Cardiac muscle cell (in vitro differentiated cells and primary cell): ENCODE results near the gene RIOK1. TPM values are rescaled to one million over a fixed set of nuclear protein-coding genes. Genes with fewer than 3 reads are reported as not detected.

Experiments used
- DNase-seq, 2 donors: peaks; one replicate each; pipeline versions ENCODE4 v3.0.0 to v3.0.0-alpha.2; 2010 to 2017; ENCODE audit warnings: low read depth in 1 of 2, low spot score in 1 of 2
- H3K27ac ChIP-seq: fragments of 200-600 bp; sonication (generic); 2 replicates; pipeline ENCODE4 v1.5.1; 2016
- H3K27me3 ChIP-seq: fragments of 200-600 bp; sonication (generic); 2 replicates; pipeline ENCODE4 v1.6.0; 2016; ENCODE audit warnings: control low read depth
- H3K36me3 ChIP-seq: fragments of 200-600 bp; sonication (generic); 2 replicates; pipeline ENCODE4 v1.5.1; 2016; ENCODE audit warnings: control low read depth
- H3K4me1 ChIP-seq: fragments of 200-600 bp; sonication (generic); 2 replicates; pipeline ENCODE4 v1.8.1; 2017; ENCODE audit warnings: low read depth, mild to moderate bottlenecking, mixed run types
- H3K4me3 ChIP-seq: fragments of 200-600 bp; sonication (generic); 2 replicates; pipeline ENCODE4 v1.5.1; 2016; ENCODE audit warnings: mild to moderate bottlenecking
- H3K9me3 ChIP-seq: fragments of 200-600 bp; sonication (generic); 2 replicates; pipeline ENCODE4 v1.5.1; 2017; ENCODE audit warnings: low read depth, mild to moderate bottlenecking, control low read depth
- polyA plus RNA-seq: library from polyadenylated mRNA; unstranded; fragments of >200 nt; fragmentation: Nextera tagmentation; extraction: Ambion mirVana; gene quantifications from 2 replicates; pipeline ENCODE4 v1.2.1, GENCODE V29; 2016
- total RNA-seq: library from RNA; depleted of rRNA; stranded (reverse); fragments of >200 nt; gene quantifications from 2 replicates; pipeline ENCODE4 v1.2.3, GENCODE V29; 2016
- TF ChIP-seq, protein P1 (sequence below): IDR thresholded peaks from 2 replicates; pipeline ENCODE4 v1.5.1; 2012; ENCODE audit warnings: low read depth, mild to moderate bottlenecking, low read length

The RIOK1 gene
- total and polyA plus RNA-seq, 2 experiments from 2014 or later, result 13.4 to 16.8 TPM

DNA sequence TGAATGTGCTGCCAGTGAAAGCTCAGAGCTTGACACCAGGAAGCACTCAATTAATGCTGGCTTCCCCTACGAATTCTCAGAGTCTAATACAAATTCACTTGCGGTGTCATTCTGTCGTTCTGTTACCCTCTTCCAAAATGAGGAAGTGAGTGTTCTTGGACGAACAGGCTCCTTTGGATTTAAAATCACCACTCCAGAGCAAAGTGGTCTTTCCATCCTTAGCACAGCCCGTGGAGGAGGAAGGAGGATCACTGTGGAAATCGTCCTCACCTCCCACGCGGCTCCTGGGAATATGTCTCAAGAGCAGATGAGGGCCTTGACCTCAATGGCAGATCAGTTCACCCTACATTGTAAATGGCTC is 41.7 kb downstream of the RIOK1 start:
- no peak overlapping the region for H3K4me3 ChIP-seq
- H3K4me1 ChIP-seq, result no peaks in the 10 kb centered on the region
- TF ChIP-seq, protein P1, sequence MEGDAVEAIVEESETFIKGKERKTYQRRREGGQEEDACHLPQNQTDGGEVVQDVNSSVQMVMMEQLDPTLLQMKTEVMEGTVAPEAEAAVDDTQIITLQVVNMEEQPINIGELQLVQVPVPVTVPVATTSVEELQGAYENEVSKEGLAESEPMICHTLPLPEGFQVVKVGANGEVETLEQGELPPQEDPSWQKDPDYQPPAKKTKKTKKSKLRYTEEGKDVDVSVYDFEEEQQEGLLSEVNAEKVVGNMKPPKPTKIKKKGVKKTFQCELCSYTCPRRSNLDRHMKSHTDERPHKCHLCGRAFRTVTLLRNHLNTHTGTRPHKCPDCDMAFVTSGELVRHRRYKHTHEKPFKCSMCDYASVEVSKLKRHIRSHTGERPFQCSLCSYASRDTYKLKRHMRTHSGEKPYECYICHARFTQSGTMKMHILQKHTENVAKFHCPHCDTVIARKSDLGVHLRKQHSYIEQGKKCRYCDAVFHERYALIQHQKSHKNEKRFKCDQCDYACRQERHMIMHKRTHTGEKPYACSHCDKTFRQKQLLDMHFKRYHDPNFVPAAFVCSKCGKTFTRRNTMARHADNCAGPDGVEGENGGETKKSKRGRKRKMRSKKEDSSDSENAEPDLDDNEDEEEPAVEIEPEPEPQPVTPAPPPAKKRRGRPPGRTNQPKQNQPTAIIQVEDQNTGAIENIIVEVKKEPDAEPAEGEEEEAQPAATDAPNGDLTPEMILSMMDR, result no peak
- H3K27ac ChIP-seq, result no peak overlapping the region
- no peaks in the 10 kb centered on the region for H3K27me3 ChIP-seq
- no peaks in the 10 kb centered on the region for H3K36me3 ChIP-seq
- H3K9me3 ChIP-seq, result no peaks in the 10 kb centered on the region
- DNase-seq, result no peak

DNA sequence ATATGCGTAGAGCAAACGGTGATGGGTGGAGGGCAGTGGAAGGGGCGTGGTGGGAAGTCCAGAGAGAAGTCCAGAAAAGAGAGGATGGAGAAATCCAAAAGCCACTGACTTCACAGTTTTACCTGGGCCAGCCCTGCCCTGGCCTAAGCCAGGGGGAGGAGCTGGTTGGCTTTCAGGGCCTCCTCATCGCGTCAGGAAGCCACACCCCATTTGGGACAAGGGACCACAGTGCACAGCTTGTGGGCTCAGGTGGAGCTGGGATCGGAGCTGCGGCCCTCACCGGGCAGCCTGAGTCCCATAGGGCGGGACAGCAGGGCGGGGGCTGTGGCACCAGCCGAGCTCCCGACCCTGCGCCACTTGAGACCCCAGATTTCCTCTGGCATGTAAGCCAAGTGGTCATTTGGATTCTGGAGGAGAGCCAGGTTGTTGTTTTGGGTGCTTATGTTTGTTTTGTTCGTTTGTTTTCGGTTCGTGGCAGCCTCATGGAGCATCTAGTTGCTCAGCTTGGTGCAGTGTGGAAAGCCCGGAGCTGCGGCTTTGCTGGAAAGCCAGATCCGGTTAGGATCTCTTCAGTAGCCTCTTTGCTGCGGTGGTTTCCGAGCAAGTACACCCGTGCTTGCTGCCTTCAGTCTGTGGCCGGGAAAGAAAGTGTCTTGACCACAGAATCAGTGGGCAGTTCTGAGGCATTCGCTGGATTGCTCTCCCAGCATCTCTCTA is 42.2 kb downstream of the RIOK1 start:
- Histone ChIP-seq H3K27me3 (no peaks in the 10 kb centered on the region), H3K4me1 (no peaks in the 10 kb centered on the region), H3K36me3 (no peaks in the 10 kb centered on the region), H3K4me3 (no peak overlapping the region), H3K9me3 (no peaks in the 10 kb centered on the region), H3K27ac (no peak overlapping the region)
- TF ChIP-seq, protein P1, result no peak
- DNase-seq, result peak in 1 of 2 donors; percentile 48

DNA sequence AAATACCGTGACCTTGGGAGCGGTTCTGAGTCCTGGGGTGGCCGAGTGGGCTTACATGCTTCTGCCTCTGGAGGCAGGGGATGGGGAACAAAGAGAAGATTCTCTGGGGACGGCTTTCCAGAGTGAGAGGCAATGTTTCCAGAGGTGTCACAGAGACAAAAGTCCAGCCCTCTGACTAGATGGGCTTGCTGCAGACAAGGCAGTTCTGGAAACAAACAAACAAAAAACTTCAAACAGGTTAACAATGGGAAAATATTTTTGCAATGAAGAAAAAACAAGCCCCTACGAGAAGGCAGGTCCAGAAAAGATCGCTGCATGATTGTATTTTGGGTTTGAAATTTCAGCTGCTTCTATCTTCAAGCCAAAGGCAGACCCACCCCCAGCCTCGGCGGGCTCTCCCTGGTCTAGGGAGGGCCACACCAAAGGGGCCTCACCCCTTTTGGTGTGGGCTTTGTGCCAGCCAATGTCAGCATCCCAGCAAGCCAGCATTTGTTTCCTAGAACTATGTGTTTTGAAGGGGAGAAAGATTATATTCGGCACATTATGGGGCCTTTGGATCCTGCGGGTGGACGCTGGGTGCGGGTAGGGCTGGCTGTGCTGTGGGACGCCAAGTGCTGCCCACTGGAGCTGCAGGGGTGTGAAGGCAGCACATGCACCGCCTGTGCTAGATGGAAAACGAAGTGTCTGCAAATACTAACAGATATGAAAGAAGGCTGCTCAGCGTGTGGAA is 42.9 kb downstream of the RIOK1 start:
- no peak for DNase-seq

DNA sequence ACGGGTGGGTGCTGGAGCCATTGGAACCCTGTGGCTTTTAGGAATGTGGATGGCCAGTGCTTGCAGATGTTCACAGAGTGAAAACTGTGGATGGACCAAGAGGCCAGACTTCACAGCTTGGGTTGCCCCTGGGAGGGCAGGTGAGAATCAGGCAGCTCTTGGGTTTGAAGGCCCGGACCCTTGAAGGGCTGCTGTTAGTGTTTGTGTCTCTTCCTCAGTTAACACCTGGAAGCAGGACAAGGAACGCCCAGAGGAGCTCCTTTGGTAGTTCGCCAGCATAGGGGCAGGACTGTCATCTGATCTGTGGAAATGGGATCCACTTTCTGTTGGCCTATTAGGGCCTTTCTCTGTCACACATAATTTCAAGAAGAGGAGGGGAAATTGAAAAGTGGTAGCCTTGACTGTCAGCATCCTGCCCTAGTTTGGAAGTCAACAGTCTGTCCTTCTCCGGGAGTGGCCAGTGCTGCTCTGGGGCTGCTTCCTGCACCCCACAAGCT is 43.6 kb downstream of the RIOK1 start:
- H3K27ac ChIP-seq, result peak overlapping the region; percentile 10
- no peak for DNase-seq
- H3K27me3 ChIP-seq, result no peaks in the 10 kb centered on the region
- TF ChIP-seq, protein P1, result no peak
- H3K4me1 ChIP-seq, result no peaks in the 10 kb centered on the region
- no peaks in the 10 kb centered on the region for H3K36me3 ChIP-seq
- no peak overlapping the region for H3K4me3 ChIP-seq
- H3K9me3 ChIP-seq, result no peaks in the 10 kb centered on the region

More for the DNA sequence above, 42.9 kb downstream of the RIOK1 start:
- Histone ChIP-seq H3K27ac (peak overlapping the region; percentile 10), H3K36me3 (no peaks in the 10 kb centered on the region), H3K27me3 (no peaks in the 10 kb centered on the region), H3K9me3 (no peaks in the 10 kb centered on the region), H3K4me1 (no peaks in the 10 kb centered on the region), H3K4me3 (no peak overlapping the region)
- TF ChIP-seq, protein P1, result no peak

DNA sequence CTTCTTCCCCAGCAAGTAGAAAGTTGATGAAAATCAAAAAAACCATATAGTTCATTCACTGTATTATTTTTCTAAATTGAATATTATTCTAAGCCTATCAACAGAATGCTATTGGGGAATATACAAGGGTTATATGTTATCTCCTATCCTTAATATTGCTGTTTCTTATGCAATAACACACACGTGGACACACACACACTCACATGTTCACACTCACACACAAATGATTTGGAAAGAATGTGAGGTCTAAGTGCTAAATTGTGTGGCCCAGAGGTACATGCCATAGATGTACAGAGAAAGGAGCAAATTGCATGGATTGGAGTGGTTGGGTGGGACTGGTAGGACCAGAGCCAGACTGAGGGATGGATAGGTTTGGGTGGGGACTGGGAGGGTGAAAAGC is 45.1 kb downstream of the RIOK1 start:
- DNase-seq, result no peak
- no peak overlapping the region for H3K27ac ChIP-seq
- no peaks in the 10 kb centered on the region for H3K4me1 ChIP-seq
- no peak overlapping the region for H3K4me3 ChIP-seq
- H3K9me3 ChIP-seq, result no peaks in the 10 kb centered on the region
- no peaks in the 10 kb centered on the region for H3K36me3 ChIP-seq
- TF ChIP-seq, protein P1, result no peak
- H3K27me3 ChIP-seq, result no peaks in the 10 kb centered on the region
